ENCODE results near the gene SMIM7.
A peak's percentile ranks its signal among the peaks of the same experiment; 100 is the strongest.
"Not testable (repeated sequence)": the region's sequence is repeated elsewhere in the genome, so short reads cannot be mapped to it uniquely, and the experiment has no call there.

SMIM7 gene

GRCh38 chr19:16659832-16660708 is at the start of gene SMIM7:
SMIM7 (minus strand) TSS chr19:16660144; CDS start chr19:16660110, 34 bp downstream.
- DNase-seq: peak; percentile 83 to 85

- DNase-seq: no peak
Measured at GRCh38 chr19:16703677-16704076, 43.7 kb upstream of the SMIM7 start.

- DNase-seq: no peak
Measured at GRCh38 chr19:16702123-16702522, 42.2 kb upstream of the SMIM7 start.

GRCh38 chr19:16698914-16699313 is 39.0 kb upstream of the SMIM7 start:
- DNase-seq: no peak

GRCh38 chr19:16688084-16688483 is 28.1 kb upstream of the SMIM7 start:
- no peak for DNase-seq

- no peak for DNase-seq
Measured at GRCh38 chr19:16684216-16684615, 24.3 kb upstream of the SMIM7 start.

- DNase-seq: no peak
Measured at GRCh38 chr19:16682539-16682938, 22.6 kb upstream of the SMIM7 start.

- no peak for DNase-seq
Measured at GRCh38 chr19:16679811-16680210, 19.9 kb upstream of the SMIM7 start.

- DNase-seq: no peak
Measured at GRCh38 chr19:16678498-16678897, 18.6 kb upstream of the SMIM7 start.

- DNase-seq: no peak
Measured at GRCh38 chr19:16677055-16677454, 17.1 kb upstream of the SMIM7 start.

GRCh38 chr19:16676101-16676798 is 16.3 kb upstream of the SMIM7 start:
- no peak for DNase-seq

GRCh38 chr19:16673839-16674238 is 13.9 kb upstream of the SMIM7 start:
- DNase-seq: not testable (repeated sequence)

- no peak for DNase-seq
Measured at GRCh38 chr19:16673231-16673630, 13.3 kb upstream of the SMIM7 start.

GRCh38 chr19:16671652-16672274 is 11.8 kb upstream of the SMIM7 start:
- no peak for DNase-seq

- DNase-seq: no peak
Measured at GRCh38 chr19:16670291-16670690, 10.3 kb upstream of the SMIM7 start.

- not testable (repeated sequence) for DNase-seq
Measured at GRCh38 chr19:16668702-16669101, 8.8 kb upstream of the SMIM7 start.

GRCh38 chr19:16668176-16668575 is 8.2 kb upstream of the SMIM7 start:
- DNase-seq: no peak

- no peak for DNase-seq
Measured at GRCh38 chr19:16661480-16662034, 1.6 kb upstream of the SMIM7 start.

- peak in 1 of 2 experiments; percentile 3 for DNase-seq
Measured at GRCh38 chr19:16660763-16661479, 977 bp upstream of the SMIM7 start, which contains the start of gene TMEM38A. TMEM38A (plus strand) TSS chr19:16661139; CDS start chr19:16661218, 79 bp downstream.

- DNase-seq: no peak
Measured at GRCh38 chr19:16659464-16659831, 496 bp downstream of the SMIM7 start.

- DNase-seq: no peak
Measured at GRCh38 chr19:16657384-16657783, 2.6 kb downstream of the SMIM7 start.

- no peak for DNase-seq
Measured at GRCh38 chr19:16655727-16656126, 4.2 kb downstream of the SMIM7 start.

GRCh38 chr19:16654627-16655026 is 5.3 kb downstream of the SMIM7 start:
- DNase-seq: no peak
